Astrocyte of the spinal cord (primary cell): ENCODE data around the gene PARP3.
"Not testable (repeated sequence)": the region's sequence is repeated elsewhere in the genome, so short reads cannot be mapped to it uniquely, and the experiment has no call there.

Source experiments
- DNase-seq: peaks from one replicate; pipeline ENCODE4 v3.0.0; 2011; ENCODE audit warnings: low read depth, low spot score
- H3K4me3 ChIP-seq: 2 replicates; pipeline ENCODE4 v1.5.1; 2011; ENCODE audit warnings: low read depth, mild to moderate bottlenecking, low read length, moderate library complexity
- in situ Hi-C: cut with HindIII; loops from 2 replicates; pipeline ENCODE4 v1.10.0; 2017; ENCODE audit warnings: low sequenced_read_pairs
- TF ChIP-seq, protein P1 (sequence below): IDR thresholded peaks from 2 replicates; pipeline ENCODE4 v1.5.1; 2012; ENCODE audit warnings: low read depth, mild to moderate bottlenecking, low read length, inconsistent platforms

The PARP3 gene

DNA sequence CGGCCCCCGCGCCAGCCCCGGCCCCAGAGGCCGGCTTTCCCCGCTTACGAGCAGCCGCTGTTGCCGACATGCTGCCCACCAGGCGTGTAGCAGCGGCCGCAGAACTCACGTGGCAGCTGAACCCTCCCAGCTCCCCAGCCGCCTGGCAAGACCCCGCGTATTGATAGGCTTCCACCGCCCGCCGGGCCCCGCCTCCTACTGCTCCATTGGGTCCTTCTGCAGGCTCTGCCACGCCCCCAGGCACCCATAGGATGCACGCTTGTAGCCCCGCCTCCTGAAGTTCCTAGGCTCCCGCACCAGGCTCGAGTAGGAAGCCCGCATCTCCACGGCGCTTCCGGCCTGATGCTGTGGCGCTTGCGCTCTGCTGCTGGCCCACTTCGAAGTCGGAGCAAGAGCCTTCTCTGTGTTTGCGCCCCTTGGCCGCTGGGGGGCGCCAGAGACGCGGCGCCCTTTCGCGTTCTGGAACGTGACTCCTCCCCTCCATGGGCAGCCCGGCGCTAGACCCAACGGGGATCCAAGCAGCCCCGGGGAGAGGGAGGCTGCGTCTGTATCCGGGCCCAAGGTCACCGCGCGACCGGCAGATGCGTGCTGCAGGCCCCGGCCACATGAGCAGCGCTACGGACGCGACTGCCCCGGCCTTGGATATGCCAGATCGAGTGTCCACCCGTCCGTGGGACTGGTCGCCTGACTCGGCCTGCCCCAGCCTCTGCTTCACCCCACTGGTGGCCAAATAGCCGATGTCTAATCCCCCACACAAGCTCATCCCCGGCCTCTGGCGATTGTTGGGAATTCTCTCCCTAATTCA lies at the start of gene PARP3, which contains the start of gene RRP9:
TSS of gene PARP3 (plus strand) at position 566 of the 805 bp plus-strand sequence. CDS start 993 bp downstream, outside the sequence.
TSS of gene RRP9 (minus strand) at position 107 of the 805 bp plus-strand sequence. CDS start at position 70, 37 bp downstream.
- peak within 1 kb of the TSS; percentile 80 for H3K4me3 ChIP-seq
- peak; percentile 100 for DNase-seq
- TF ChIP-seq, protein P1, sequence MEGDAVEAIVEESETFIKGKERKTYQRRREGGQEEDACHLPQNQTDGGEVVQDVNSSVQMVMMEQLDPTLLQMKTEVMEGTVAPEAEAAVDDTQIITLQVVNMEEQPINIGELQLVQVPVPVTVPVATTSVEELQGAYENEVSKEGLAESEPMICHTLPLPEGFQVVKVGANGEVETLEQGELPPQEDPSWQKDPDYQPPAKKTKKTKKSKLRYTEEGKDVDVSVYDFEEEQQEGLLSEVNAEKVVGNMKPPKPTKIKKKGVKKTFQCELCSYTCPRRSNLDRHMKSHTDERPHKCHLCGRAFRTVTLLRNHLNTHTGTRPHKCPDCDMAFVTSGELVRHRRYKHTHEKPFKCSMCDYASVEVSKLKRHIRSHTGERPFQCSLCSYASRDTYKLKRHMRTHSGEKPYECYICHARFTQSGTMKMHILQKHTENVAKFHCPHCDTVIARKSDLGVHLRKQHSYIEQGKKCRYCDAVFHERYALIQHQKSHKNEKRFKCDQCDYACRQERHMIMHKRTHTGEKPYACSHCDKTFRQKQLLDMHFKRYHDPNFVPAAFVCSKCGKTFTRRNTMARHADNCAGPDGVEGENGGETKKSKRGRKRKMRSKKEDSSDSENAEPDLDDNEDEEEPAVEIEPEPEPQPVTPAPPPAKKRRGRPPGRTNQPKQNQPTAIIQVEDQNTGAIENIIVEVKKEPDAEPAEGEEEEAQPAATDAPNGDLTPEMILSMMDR = peak; percentile 98
- in situ Hi-C loops = no loop called here

DNA sequence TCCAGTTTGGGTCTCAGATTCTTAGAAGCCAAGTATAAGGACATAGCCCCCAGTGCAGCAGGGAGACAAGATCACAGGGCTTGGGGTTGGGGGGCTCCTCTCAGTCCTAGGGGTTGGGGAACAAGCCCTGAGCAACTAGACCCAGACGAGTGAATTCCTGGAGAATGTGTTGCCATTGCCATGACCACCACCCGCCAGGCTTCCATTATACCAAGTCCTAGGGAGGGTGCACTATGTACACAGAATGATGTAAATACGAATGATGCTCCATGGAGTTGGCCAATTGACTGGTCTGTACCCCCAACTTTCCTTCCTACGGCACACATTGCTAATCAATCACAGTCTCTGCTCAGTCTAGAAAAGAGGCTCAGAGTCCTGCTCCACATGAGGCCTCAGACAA lies 47.8 kb upstream of the PARP3 start:
- in situ Hi-C loops = no loop called here
- H3K4me3 ChIP-seq = no peak overlapping the region
- DNase-seq = no peak
- TF ChIP-seq, protein P1 = no peak

DNA sequence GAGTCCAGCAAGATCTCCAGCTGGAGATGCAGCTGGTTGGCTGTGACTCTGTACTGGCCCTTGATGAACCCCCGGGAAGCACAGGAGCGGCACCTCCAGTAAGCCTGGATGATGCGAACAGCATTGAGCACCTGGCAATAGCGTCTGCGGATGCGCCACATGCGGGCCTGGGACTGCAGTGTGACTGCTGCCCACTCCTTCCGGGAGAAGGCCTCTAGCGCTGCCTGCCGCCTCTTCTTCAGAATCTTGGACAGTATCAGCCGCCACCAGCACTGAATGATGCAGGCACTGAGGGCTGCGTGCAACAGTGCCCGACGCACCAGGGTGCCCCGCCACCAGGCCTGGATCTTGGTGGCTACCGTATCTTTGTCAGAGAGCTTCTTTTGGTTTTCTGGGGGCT lies 47.2 kb upstream of the PARP3 start:
- H3K4me3 ChIP-seq = no peak overlapping the region
- DNase-seq = no peak
- in situ Hi-C loops = no loop called here
- TF ChIP-seq, protein P1 = no peak

DNA sequence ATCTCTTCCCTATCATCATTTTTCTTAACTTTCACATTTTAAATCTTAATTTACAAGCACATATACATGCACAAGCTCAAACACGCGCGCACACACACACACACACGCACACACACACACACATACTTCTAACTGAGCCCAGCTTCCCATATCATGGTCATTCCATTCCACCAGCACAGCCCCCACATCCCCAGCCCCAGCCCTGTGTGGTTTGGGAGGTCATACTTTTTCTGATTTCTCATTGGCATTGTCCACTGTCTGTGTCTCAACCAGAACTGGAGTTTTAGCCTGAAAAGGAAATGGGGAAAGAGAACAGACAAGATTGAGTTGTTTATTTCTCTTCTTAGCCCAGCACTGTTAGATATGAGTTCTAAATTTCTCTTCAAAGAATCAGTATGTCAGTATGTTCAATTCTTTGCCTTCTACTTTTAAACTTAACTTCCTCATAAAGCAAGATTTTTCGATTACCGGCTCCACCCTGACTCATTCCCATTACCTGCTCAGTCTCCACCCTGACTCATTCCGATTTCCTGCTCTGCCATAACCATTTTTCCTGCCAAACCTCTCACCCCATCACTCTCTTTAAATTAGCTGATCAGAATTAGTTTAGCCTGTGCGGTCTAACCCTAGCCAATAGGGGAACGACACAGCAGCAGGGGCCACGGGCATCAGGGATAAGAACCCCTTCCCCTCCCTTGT lies 45.4 kb upstream of the PARP3 start:
- TF ChIP-seq, protein P1 = no peak
- DNase-seq = no peak
- in situ Hi-C loops = no loop called here
- H3K4me3 ChIP-seq = no peak overlapping the region

DNA sequence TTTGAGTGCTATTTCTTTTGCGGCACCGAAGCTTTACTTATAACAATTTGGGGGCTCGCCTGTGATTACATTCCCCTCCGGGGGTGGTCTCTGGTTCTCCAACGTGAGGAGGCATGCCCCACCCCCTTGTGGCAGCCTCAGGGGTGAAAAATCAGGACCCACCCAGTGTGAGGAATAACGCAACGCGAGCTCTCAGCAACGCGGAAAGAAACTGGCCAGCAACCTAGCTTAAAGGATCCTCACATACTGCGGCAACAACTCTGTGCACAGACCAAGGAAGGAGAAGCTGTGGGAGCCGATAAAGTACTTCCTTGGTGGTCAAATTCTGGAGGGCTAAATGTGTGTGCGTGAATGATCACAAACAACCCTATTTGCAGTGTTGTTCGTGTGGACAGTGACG lies 44.8 kb upstream of the PARP3 start:
- DNase-seq = no peak
- in situ Hi-C loops = no loop called here
- H3K4me3 ChIP-seq = no peak overlapping the region
- TF ChIP-seq, protein P1 = no peak

DNA sequence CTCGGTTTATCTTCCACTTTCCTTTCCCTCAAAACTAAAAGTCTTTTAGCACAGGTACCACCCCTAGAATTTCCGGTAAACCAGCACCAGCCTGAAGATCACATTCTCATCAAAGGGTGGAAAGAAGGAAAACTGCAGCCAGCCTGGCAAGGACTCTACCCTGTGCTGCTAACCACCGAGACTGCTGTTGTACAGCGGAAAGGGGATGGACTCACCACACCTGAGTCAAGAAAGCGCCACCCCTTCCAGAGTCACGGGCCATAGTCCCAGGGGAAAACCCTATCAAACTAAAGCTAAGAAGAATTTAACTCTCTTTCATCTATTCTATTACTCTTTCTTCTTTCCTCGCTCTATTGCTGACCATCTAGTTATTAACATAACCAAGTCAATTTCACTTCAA lies 42.1 kb upstream of the PARP3 start:
- in situ Hi-C loops, DNase-seq, H3K4me3 ChIP-seq: not testable (repeated sequence)

DNA sequence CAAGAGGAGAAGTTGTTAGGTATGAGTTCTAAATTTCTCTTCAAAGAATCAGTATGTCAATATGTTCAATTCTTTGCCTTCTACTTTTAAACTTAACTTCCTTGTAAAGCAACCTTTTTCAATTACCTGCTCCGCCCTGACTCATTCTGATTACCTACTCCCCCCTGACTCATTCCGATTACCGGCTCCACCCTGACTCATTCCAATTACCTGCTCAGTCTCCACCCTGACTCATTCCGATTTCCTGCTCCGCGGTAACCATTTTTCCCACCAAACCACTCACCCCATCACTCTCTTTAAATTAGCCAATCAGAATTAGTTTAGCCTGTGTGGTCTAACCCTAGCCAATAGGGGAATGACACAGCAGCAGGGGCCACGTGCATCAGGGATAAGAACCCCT lies 39.8 kb upstream of the PARP3 start:
- DNase-seq, H3K4me3 ChIP-seq, in situ Hi-C loops: not testable (repeated sequence)
